Endodermal cell (in vitro differentiated cells): ENCODE data around the gene SUPT3H. TPM values are rescaled to one million over a fixed set of nuclear protein-coding genes. Genes with fewer than 3 reads are reported as not detected.

Experiments used
- DNase-seq: peaks from one replicate; pipeline ENCODE4 v3.0.0-alpha.2; 2017
- H3K27ac ChIP-seq: 2 replicates; pipeline ENCODE4 v1.5.1; 2013; ENCODE audit warnings: mild to moderate bottlenecking, low read depth, low read length, moderate library complexity
- H3K27me3 ChIP-seq: 2 replicates; pipeline ENCODE4 v1.6.1; 2013; ENCODE audit warnings: mild to moderate bottlenecking, low read length, moderate library complexity; ENCODE audit not compliant: insufficient read depth, control insufficient read depth, poor library complexity, severe bottlenecking
- H3K36me3 ChIP-seq: 2 replicates; pipeline ENCODE4 v1.7.0; 2013; ENCODE audit warnings: mild to moderate bottlenecking, low read length, moderate library complexity; ENCODE audit not compliant: control insufficient read depth, insufficient read depth
- H3K4me1 ChIP-seq: one replicate; pipeline ENCODE4 v1.7.0; 2013; ENCODE audit warnings: low read length; ENCODE audit not compliant: control insufficient read depth, insufficient read depth
- H3K4me3 ChIP-seq: 2 replicates; pipeline ENCODE4 v1.5.1; 2013; ENCODE audit warnings: mild to moderate bottlenecking, low read length, moderate library complexity
- H3K9ac ChIP-seq: 2 replicates; pipeline ENCODE4 v1.6.1; 2013; ENCODE audit warnings: mild to moderate bottlenecking, low read length, moderate library complexity; ENCODE audit not compliant: poor library complexity, severe bottlenecking; ENCODE audit errors: extremely low read depth
- H3K9me3 ChIP-seq: 2 replicates; pipeline ENCODE4 v1.6.1; 2013; ENCODE audit warnings: mild to moderate bottlenecking, low read length, moderate library complexity; ENCODE audit not compliant: control insufficient read depth
- H3K27ac Mint-ChIP-seq: 2 replicates; pipeline ENCODE4 v1.8.0; 2020; ENCODE audit warnings: mixed read lengths
- H3K27me3 Mint-ChIP-seq: 2 replicates; pipeline ENCODE4 v1.8.0; 2021; ENCODE audit warnings: mild to moderate bottlenecking, mixed read lengths; ENCODE audit not compliant: insufficient read depth
- H3K36me3 Mint-ChIP-seq: 2 replicates; pipeline ENCODE4 v1.8.0; 2020; ENCODE audit warnings: low read depth, mixed read lengths
- H3K4me1 Mint-ChIP-seq: 2 replicates; pipeline ENCODE4 v1.8.0; 2020; ENCODE audit warnings: mixed read lengths
- H3K4me3 Mint-ChIP-seq: 2 replicates; pipeline ENCODE4 v1.8.0; 2020; ENCODE audit warnings: mild to moderate bottlenecking, moderate library complexity, mixed read lengths
- H3K9me3 Mint-ChIP-seq: 2 replicates; pipeline ENCODE4 v1.8.0; 2020; ENCODE audit warnings: mild to moderate bottlenecking, mixed read lengths
- CTCF ChIP-seq: fragments of 200-600 bp; sonication (generic); conservative IDR thresholded peaks from 2 replicates; pipeline ENCODE4 v1.5.0; 2021; ENCODE audit warnings: antibody characterized with exemption, mild to moderate bottlenecking
- WGBS, 2 experiments: methylation state at CpG; one replicate each; pipeline versions ENCODE4 v1.1.5 to v1.1.7; 2013; ENCODE audit warnings: missing lambda C conversion rate in 2 of 2, mixed read lengths in 1 of 2; ENCODE audit not compliant: insufficient coverage in 1 of 2, insufficient read length in 1 of 2; 5-methylcytosine and 5-hydroxymethylcytosine counted together
- total RNA-seq, 2 donors: library from RNA; stranded (reverse); fragmentation: NEBNext Ultra II Directional in 1 of 2; extraction: Animal tissue kit (Norgen Biotek cat#: 25700) in 1 of 2; gene quantifications; 2 replicates in 1 of 2; 3 replicates in 1 of 2; pipeline ENCODE4 v1.2.1, GENCODE V29; 2021

Gene SUPT3H
- total RNA-seq, 2 donors from 2014 or later = 32.4 to 34.7 TPM

- DNase-seq = no peak
- no peak for TF ChIP-seq CTCF
- Mint-ChIP-seq H3K9me3 (no peaks in the 10 kb centered on the region), H3K27me3 (peaks cover 8% of the 10 kb centered on the region), H3K27ac (no peak overlapping the region), H3K36me3 (no peaks in the 10 kb centered on the region), H3K4me1 (no peaks in the 10 kb centered on the region), H3K4me3 (no peak overlapping the region)
- Histone ChIP-seq H3K4me3 (no peak overlapping the region), H3K27ac (no peak overlapping the region), H3K36me3 (no peaks in the 10 kb centered on the region), H3K27me3 (no peaks in the 10 kb centered on the region), H3K9me3 (no peaks in the 10 kb centered on the region), H3K4me1 (no peaks in the 10 kb centered on the region), H3K9ac (no peak overlapping the region)
- 93 to 95% methylated on average over 3 of the region's 3 CpGs for WGBS, 2 experiments
Observed at GRCh38 chr6:45386501-45386900, 8.8 kb upstream of the SUPT3H start.

GRCh38 chr6:45382391-45382790 is 4.7 kb upstream of the SUPT3H start:
- H3K4me1 Mint-ChIP-seq = peaks cover 3% of the 10 kb centered on the region
- H3K27ac Mint-ChIP-seq = no peak overlapping the region
- WGBS, 2 experiments = 86 to 91% methylated on average over 1 to 2 of the region's 2 CpGs
- Histone ChIP-seq H3K36me3 (no peaks in the 10 kb centered on the region), H3K4me1 (no peaks in the 10 kb centered on the region), H3K27ac (no peak overlapping the region), H3K27me3 (no peaks in the 10 kb centered on the region), H3K4me3 (no peak overlapping the region), H3K9ac (no peak overlapping the region), H3K9me3 (no peaks in the 10 kb centered on the region)
- peaks cover 4% of the 10 kb centered on the region for H3K27me3 Mint-ChIP-seq
- H3K36me3 Mint-ChIP-seq = no peaks in the 10 kb centered on the region
- H3K9me3 Mint-ChIP-seq = no peaks in the 10 kb centered on the region
- H3K4me3 Mint-ChIP-seq = no peak overlapping the region
- DNase-seq = no peak
- TF ChIP-seq CTCF = no peak

- TF ChIP-seq CTCF = no peak
- Mint-ChIP-seq H3K27me3 (no peaks in the 10 kb centered on the region), H3K4me1 (peaks cover 8% of the 10 kb centered on the region), H3K4me3 (peak overlapping the region; percentile 92), H3K27ac (peak overlapping the region; percentile 99), H3K36me3 (no peaks in the 10 kb centered on the region), H3K9me3 (no peaks in the 10 kb centered on the region)
- H3K9ac ChIP-seq = peak overlapping the region; percentile 92
- H3K36me3 ChIP-seq = no peaks in the 10 kb centered on the region
- no peak for DNase-seq
- no peaks in the 10 kb centered on the region for H3K9me3 ChIP-seq
- no peaks in the 10 kb centered on the region for H3K27me3 ChIP-seq
- H3K4me3 ChIP-seq = peak overlapping the region; percentile 99
- H3K4me1 ChIP-seq = no peaks in the 10 kb centered on the region
- H3K27ac ChIP-seq = peak overlapping the region; percentile 96
- 0 to 5% methylated on average over 3 to 20 of the region's 21 CpGs for WGBS, 2 experiments
Observed at GRCh38 chr6:45378334-45378926, 696 bp upstream of the SUPT3H start.
